IPS-NIHi7 (cell line): Measurements from ENCODE around the gene TIMP3.
"Not testable (repeated sequence)": the region's sequence is repeated elsewhere in the genome, so short reads cannot be mapped to it uniquely, and the experiment has no call there.

Source experiments
- DNase-seq: peaks from one replicate; pipeline ENCODE4 v3.0.0; 2012; ENCODE audit warnings: mixed read lengths; ENCODE audit errors: extremely low spot score

The TIMP3 gene

DNA sequence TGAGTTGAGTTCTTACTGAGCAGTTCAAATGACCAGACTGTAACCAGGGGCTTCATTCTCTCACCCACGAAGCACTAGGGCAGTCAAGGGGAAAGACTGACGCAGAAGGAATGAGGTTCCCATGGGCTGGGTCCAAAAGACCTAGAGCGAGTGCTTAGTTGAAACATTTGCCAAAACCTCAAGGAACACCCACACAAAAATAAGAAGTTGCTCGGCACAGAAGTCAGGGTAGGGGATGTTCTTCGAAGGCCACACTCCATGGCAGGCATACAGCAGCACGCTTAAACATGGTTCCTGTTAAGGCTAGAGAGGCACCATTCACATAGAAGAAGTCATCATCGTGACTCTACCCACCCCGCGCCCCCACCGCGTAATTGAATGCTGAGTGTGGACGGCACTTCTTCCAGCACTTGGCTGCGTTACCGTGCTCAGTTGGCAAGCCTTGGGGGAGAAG, 52.9 kb downstream of the TIMP3 start:
- DNase-seq: no peak

DNA sequence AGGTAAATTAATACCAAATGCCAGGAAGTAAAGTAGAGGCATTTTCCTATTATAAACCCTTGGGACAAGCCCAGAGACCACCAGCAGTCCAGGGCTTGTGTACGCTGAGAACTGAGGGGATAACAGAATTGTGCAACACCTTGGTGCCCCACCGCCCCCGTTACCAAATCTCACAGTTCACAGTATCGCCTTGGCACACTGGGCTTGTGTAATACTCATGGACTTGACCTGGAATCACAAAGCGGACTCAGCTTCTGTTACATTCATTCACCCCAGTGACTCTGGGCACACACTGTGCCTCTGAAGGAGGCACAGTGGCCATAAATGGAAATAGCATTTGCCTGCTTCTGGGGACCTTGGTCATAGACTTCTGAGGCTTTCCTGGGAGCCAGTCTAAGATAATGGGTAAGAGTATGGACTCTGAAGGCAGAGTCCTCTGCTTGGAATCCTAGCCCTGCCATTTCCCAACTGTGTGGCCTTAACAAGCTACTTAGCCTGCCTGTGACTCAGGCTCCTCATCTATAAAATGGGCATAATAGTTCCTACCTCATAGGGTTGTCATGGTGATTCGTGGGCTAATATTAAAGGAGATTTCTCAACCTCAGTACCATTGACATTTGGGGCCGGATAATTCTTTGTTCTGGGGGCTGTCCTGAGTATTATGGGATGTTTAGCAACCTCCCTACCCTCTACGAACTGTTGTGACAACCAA, 53.7 kb downstream of the TIMP3 start:
- DNase-seq: no peak

DNA sequence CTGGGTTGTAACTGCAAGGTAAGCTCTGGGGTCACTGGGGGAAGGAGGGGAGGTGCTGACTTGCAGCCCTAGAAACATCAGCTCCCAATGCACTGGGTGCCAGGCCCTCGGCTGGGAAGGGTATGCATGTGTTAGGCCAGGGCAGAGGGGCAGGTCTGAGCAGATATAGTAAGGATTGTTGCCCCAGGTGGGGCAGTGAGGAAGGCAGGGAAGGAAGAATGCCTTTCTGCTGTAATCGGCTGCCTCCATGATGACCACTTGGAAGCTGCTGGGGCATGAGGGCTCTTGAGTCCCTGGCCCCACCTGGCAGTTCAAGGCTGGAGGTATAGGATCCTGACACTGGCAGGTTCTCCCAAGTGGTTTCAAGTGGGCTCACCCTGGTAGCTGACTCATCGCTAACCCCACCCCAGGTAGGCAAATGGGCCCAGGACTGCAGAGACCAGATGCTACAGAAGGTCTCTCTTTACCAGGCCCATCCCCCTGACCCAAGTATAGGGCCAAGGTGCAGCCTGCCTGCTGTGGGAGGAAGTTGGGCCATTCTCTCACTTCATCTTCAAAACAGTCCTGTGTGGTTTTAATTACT, 56.7 kb downstream of the TIMP3 start:
- no peak for DNase-seq

DNA sequence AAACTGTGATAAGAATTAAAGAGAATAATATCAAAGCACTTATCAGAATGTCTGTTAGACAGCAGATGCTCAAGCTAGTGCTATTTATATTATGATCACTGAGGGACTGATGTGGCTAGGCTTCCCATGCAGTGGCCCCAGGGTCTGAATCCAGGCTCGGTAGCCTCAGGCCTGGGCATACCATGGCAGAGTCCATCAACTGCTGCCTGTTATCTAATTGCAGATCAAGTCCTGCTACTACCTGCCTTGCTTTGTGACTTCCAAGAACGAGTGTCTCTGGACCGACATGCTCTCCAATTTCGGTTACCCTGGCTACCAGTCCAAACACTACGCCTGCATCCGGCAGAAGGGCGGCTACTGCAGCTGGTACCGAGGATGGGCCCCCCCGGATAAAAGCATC, 57.5 kb downstream of the TIMP3 start:
- DNase-seq: no peak

DNA sequence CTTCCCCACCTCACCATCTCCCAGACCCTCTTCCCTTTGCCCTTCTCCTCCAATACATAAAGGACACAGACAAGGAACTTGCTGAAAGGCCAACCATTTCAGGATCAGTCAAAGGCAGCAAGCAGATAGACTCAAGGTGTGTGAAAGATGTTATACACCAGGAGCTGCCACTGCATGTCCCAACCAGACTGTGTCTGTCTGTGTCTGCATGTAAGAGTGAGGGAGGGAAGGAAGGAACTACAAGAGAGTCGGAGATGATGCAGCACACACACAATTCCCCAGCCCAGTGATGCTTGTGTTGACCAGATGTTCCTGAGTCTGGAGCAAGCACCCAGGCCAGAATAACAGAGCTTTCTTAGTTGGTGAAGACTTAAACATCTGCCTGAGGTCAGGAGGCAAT, 58.2 kb downstream of the TIMP3 start:
- DNase-seq: no peak

DNA sequence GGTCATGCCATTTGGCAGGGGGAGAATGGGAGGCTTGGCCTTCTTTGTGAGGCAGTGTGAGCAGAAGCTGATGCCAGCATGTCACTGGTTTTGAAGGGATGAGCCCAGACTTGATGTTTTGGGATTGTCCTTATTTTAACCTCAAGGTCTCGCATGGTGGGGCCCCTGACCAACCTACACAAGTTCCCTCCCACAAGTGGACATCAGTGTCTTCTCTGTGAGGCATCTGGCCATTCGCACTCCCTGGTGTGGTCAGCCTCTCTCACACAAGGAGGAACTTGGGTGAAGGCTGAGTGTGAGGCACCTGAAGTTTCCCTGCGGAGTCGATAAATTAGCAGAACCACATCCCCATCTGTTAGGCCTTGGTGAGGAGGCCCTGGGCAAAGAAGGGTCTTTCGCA, 59.8 kb downstream of the TIMP3 start:
- no peak for DNase-seq

DNA sequence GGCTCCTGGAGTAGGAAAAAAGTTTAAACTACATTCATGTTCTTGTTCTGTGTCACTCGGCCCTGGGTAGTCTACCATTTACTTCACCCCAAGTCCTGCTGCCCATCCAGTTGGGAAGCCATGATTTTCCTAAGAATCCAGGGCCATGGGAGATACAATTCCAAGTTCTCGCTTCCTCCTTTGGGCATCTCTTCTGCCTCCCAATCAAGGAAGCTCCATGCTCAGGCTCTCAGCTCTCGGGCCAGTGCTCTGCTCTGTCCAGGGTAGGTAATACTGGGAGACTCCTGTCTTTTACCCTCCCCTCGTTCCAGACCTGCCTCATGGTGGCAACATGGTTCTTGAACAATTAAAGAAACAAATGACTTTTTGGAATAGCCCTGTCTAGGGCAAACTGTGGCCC, 60.6 kb downstream of the TIMP3 start:
- no peak for DNase-seq

DNA sequence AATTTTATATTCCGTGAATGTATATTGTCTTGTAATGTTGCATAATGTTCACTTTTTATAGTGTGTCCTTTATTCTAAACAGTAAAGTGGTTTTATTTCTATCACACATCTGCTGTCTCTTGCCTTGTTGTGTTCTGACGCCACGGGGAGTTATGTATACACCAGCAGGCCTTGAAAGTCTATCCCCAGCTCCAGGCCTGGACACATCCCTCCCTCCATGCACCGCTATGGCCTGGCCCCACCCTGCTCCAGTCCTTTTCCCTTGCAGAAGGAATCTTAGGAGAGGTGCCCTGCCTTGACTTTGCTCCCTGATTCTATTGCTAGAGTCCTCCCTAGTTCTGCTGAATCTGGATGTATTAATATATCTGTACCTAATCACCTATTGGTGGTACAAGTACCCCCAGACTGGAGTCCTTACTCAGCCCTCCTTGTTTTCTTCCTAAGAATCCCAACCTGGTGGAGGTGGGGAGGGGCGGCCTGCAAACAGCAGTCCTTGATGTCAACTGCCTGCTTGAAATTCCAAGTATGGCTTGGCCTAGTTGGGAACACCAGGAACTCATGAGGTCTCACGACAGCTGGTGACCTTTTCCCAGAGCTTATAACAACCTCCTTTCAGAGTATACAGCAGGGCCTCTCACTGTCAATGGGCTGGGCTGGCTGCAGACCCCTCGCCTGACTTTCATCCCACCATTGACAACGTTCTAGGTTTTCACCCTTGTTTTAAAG, 61.6 kb downstream of the TIMP3 start:
- DNase-seq: no peak

DNA sequence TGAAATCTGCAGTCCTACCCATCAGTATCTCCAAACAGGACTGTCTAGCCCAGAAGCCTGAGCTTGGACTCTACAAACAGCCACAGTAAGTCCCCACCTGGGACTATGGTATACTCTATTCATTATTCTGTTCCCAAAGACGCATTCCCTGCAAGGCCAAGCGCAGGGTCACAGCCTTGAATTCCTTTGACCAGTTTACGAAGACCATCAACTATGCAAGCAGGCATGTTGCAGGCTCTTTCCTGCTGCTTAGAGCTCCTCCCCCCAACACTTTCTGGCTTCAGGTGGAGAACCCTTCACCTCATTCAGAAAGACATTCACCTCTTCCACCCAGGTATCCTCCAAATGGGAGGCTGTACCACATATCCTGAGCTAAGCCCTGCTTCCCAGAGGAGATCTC, 62.5 kb downstream of the TIMP3 start:
- no peak for DNase-seq

DNA sequence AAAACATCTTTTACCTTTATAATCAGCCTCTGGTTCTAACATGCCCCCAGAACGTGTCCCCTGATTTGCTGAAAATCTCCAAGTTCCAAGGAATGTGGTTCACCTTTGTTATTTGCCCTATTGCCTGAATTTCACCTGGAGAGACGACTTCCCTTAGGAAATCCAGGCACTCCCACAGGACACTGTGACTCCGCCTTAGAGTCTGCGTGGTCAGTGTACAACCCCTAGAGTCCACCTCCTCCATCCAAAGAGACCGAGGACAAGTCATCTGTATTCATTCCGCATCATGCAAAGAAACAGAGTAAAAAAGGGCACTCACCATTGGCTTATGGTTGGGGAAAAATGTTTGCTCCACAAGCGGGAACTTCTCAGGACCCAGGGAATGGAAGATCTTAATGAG, 63.1 kb downstream of the TIMP3 start:
- DNase-seq: no peak

DNA sequence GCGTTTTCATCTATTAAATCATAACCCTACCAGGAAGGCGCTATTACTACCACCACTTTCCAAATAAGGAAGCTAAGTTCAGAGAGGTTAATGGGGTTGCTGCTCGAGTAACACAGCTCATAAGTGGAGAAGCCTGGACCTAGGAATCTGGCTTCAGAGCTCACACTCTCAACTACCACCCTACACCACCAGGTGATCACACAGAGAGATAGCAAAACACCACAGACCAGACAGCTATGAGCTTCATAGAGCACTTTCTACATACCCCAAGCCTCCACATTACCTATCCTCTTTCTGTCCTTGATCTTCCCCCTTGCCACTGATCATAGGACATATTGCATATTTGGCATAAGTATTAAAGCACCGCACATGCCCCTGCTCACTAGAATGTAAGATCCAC, 65.4 kb downstream of the TIMP3 start:
- no peak for DNase-seq

DNA sequence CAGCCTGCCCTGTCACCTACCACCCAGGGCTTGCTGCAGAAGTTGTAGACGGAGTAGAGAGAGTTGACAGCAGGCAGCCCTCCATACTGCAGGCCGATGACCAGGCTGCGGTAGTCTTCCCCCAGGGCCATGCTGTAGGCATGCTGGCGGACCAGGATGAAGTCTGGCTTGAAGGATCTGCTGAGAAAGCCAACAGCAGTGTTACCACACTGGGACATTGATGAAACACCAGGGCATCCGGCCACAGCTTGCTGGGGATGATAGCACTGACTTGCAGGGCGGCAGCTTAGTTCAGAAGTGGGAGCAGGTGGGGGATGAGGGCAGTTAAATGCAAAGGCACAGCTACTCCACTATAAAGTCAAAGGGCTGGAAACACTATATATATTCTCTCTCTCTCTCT, 67.4 kb downstream of the TIMP3 start:
- no peak for DNase-seq

DNA sequence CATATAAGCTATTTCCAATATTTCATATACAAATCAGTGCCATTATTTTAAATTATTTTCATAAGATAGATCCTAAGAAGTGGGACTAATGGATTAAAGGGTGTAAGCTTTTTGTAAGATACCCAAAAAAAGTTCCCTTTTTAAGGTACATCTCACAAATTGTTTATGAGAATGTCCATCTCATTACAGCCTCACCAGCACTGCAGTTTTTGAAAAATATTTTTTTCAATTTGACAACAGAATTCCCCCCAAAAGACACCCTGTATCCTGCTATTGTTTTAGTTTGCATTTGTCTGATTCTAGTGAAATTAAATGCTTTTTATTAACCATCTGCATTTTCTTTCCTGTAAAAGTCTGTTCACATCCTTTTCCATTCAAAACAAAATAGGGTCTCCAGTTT, 69.0 kb downstream of the TIMP3 start:
- DNase-seq: no peak

DNA sequence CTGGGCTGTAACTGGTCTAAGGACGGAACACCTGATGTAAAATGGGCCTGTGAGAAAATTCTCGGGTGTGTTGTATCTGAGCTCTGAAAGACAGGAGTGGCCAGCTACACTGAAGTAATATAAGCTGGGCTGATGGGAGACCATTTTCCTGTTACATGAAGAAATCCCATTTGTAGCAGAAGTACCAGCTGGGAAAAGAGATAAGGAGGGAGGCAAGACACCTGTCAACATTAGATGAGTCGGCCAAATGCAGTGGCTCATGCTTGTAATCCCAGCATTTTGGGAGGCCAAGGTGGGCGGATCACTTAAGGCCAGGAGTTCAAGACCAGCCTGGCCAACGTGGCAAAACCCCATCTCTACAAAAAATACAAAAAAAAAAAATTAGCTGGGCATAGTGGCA, 72.1 kb downstream of the TIMP3 start:
- DNase-seq: not testable (repeated sequence)

DNA sequence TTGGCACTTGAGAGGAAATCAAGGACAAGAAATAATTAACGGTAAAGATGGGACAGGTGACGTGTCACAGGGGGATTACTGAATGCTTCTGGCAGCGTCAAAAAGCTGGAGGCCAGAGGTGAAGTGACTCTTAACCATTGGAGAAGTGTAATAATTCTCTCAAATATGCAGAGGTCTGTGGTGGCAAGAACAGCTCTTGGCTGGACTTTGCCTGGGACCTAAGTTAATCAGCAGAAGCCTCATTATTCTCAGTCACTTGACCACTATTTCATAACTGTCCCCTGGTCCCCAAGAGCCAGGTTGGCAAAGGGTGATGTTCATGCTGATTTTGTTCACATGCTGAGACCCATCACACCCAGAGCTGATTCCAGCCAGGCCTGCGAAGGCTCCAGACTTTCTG, 72.9 kb downstream of the TIMP3 start:
- no peak for DNase-seq

DNA sequence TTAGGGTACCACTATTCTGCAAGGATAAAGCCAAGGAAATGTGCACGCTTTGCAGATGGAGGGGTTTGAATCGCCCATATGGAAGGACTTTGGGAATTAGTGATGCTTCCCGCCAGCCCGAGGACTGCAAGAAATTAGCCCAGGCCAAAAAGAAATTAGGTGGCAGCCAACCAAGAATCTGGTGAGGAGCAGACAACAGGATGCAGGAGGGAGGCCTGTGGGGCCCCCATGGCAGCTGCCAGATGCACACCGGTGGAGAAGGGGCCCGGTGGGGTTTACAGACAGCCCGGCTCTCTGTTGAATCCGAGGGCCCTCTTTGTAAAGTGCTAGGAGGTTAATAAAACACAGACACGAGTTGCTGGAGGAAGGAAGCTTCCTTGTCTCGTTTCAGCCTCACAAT, 73.5 kb downstream of the TIMP3 start:
- DNase-seq: no peak

DNA sequence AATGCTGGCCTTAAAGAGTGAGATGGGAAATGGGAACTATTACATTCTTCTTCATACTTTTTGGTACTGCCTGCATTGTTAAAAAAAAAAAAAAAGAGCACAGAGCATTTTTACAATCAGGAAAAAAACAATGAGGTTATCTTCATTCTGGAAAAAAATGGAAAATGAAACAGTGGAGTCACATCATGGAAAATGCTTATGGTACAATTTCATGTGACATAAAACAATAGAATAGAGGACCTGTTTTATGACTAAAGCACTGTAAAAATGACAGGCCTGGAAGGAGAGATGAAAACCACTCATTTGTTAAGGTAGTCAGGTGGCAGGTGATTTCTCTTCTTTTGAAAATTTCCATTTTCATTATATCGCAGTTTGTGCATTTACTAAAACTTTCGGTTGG, 75.0 kb downstream of the TIMP3 start:
- DNase-seq: no peak

DNA sequence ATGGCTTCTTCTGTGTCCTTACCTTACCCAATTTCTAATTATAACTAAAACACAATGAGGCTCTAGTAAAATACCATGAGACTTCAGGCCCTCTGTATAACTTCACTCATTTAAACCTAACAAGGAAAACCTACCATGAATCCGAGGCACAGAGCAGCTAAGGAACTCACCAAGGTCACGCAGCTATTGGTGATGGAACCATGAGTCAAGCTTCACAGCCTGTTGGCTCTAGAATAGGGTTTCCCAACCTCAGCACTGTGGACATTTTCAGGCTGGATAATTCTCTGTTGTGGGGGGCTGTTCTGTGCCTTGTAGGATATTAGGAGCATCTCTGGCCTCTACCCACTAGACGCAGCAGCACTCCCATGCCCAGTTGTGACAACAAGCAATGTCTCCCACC, 75.7 kb downstream of the TIMP3 start:
- no peak for DNase-seq

DNA sequence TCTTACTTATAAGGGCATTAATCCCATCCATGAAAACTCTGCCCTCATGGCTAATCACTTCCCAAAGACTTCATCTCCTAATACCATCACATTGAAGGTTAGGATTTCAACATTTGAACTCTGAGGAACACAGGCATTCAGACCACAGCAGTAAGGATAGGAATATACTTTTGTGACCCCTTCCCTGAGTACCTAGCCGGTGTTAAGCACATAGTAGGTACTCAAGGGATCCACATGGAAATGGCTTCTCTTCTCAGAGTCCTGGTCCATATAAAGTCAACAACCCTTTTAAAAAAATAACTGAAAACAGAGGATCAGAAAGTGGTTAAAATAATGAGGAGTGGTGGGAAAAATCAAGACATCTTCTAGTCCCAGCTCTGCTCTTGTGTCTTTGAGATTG, 78.0 kb downstream of the TIMP3 start:
- no peak for DNase-seq

DNA sequence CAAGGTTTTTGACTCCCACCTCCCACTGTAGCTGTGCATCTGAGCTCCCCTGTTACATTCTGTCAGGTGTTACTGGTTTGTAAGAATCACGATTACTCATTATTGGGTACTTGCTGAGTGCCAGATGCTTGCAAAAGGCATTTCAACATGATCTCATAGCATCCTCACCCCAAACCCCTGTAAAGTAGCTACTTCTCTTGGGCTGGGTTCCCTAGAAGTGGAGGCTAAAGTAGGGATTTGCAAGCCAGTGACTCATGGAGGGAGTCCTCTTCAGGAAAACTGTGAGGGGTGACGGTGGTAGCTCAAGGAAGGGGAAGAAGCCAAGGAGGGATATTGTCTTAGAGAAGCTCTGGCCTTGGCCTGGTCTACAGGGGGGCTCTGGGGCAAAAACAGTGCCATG, 78.6 kb downstream of the TIMP3 start:
- no peak for DNase-seq

DNA sequence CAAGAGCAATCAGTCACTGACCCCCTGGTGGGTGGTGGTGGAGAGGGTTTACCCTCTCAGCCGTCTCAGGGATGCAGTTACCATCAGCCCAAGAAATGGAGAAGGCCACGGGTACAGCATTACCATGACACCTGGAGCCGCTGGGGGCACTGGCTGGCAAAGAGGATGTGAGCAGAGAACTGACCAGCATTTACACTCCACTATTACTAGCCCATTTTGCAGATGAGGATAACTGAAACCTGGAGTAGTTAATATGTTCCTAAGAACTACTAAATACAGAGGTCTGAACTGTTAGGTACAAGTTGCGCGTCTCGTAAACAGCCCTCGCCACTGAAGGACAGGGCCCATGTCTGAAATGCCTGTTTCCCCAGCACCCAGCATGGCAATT, 79.0 kb downstream of the TIMP3 start:
- DNase-seq: no peak

DNA sequence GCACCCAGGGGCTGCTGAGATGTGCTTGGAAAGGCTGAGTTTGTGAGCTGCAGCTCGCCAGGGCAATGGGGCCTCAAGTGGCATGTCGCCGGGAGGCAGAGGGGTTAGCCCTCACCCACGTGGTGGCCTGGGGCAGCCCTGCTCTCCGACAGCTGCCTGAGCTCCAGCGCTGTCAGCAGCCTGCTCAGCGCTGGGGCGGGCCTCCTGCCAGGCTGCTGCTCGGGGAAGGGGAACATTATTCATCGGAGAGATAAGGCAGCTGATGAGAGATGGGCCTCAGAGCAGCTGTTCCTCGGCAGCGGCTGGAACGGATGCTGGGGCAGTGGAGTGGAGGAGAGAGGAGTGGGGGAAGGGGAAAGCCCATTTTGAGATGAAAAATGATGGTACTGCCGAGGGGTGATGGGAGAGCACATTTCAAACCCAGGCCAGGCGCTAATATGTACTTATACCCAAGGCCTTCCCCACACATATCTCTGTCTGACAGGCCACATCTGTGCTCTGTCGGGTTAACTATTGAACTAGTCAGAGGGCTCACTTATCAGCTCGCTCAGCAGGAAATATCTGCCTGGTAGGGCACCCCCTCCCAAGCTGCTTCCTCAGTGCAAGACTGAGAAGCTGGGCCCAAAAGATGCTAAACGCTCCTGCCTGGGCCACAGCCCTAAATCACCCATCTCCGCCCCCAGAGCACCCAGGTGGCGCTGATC, 79.5 kb downstream of the TIMP3 start:
- DNase-seq: peak; percentile 63

DNA sequence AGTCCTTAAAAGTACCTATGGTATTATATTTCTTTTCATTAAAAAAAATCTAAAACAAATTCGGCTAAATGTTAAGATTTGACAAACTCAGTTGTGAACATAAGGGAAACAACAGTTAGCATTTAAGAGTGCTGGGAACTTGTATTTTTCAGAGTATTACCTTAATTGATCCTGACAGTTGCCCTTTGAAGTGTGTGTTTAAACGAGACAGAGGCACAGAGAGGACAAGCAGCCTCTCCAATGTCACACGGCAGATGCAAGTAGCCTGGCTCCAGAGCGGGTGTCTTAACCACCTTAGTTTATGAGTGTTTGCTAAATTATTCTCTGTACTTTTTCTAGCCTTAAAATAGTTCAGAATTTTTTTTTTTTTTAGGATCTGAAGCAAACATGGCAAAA, 80.9 kb downstream of the TIMP3 start:
- no peak for DNase-seq
